ENCODE measurements around the gene GRPEL1.

GRPEL1 gene

GRCh38 chr4:7044137-7044930 lies 23.5 kb downstream of the GRPEL1 start:
- no peak for DNase-seq (ENCODE audit: low read depth)

GRCh38 chr4:7043284-7044136 lies 24.4 kb downstream of the GRPEL1 start, which contains the start of gene TADA2B:
TSS of gene TADA2B (plus strand) at chr4:7043372. CDS start at chr4:7043580, 208 bp downstream.
- no peak for DNase-seq (ENCODE audit: low read depth)

GRCh38 chr4:7042503-7043283 lies 25.2 kb downstream of the GRPEL1 start:
- DNase-seq (ENCODE audit: low read depth), result peak; percentile 96

GRCh38 chr4:7041801-7042502 lies 25.9 kb downstream of the GRPEL1 start:
- DNase-seq (ENCODE audit: low read depth), result no peak

- DNase-seq (ENCODE audit: low read depth), result no peak
These were observed 26.6 kb downstream of the GRPEL1 start for GRCh38 chr4:7041246-7041645.

- DNase-seq (ENCODE audit: low read depth), result no peak
These were observed 27.1 kb downstream of the GRPEL1 start for GRCh38 chr4:7040765-7041164.

- DNase-seq (ENCODE audit: low read depth), result no peak
These were observed 30.4 kb downstream of the GRPEL1 start for GRCh38 chr4:7037425-7037824.

- peak; percentile 24 for DNase-seq (ENCODE audit: low read depth)
These were observed 33.4 kb downstream of the GRPEL1 start for GRCh38 chr4:7034262-7035081.

GRCh38 chr4:7032596-7032995 lies 35.3 kb downstream of the GRPEL1 start:
- DNase-seq (ENCODE audit: low read depth), result no peak

- DNase-seq (ENCODE audit: low read depth), result no peak
These were observed 36.1 kb downstream of the GRPEL1 start for GRCh38 chr4:7031558-7032449.

- no peak for DNase-seq (ENCODE audit: low read depth)
These were observed 37.0 kb downstream of the GRPEL1 start for GRCh38 chr4:7030856-7031255.

GRCh38 chr4:7029921-7030320 lies 37.9 kb downstream of the GRPEL1 start:
- DNase-seq (ENCODE audit: low read depth), result no peak

GRCh38 chr4:7029212-7029611 lies 38.7 kb downstream of the GRPEL1 start:
- DNase-seq (ENCODE audit: low read depth), result no peak

GRCh38 chr4:7027913-7028312 lies 40.0 kb downstream of the GRPEL1 start:
- no peak for DNase-seq (ENCODE audit: low read depth)

GRCh38 chr4:7027284-7027683 lies 40.6 kb downstream of the GRPEL1 start:
- no peak for DNase-seq (ENCODE audit: low read depth)

GRCh38 chr4:7026107-7026506 lies 41.8 kb downstream of the GRPEL1 start:
- DNase-seq (ENCODE audit: low read depth), result no peak

GRCh38 chr4:7025040-7025602 lies 42.7 kb downstream of the GRPEL1 start:
- no peak for DNase-seq (ENCODE audit: low read depth)

GRCh38 chr4:7024336-7024890 lies 43.5 kb downstream of the GRPEL1 start:
- DNase-seq (ENCODE audit: low read depth), result no peak

- DNase-seq (ENCODE audit: low read depth), result no peak
These were observed 44.0 kb downstream of the GRPEL1 start for GRCh38 chr4:7023901-7024300.
